ENCODE measurements around the gene IQUB. TPM values are rescaled to one million over a fixed set of nuclear protein-coding genes. Genes with fewer than 3 reads are reported as not detected.
"Not testable (repeated sequence)": the region's sequence is repeated elsewhere in the genome, so short reads cannot be mapped to it uniquely, and the experiment has no call there.

The IQUB gene
- polyA plus RNA-seq, 1 experiment = 0.02 TPM

- ChIA-PET POLR2A (no interaction called here), CTCF (interaction anchor here (0.6 to 1.6 kb wide), 6 partner anchors 19 to 648 kb away, joined by 3 to 4 read pairs (median 4); no protein-coding TSS in a partner anchor)
- no peak for TF ChIP-seq CTCF (IDR thresholded peaks at IDR 0.05; ENCODE audit: insufficient read depth, low read depth, low read length)
- no peak for DNase-seq (ENCODE audit: low read depth)
- Histone ChIP-seq H3K4me3 (ENCODE audit: low read depth, low read length) (no peak overlapping the region), H3K36me3 (ENCODE audit: control insufficient read depth, insufficient read depth, low read length) (no peaks in the 10 kb centered on the region), H3K27me3 (ENCODE audit: control insufficient read depth, insufficient read depth, low read length) (no peaks in the 10 kb centered on the region)
Observed at GRCh38 chr7:123492485-123492884, 41.9 kb downstream of the IQUB start.

- POLR2A ChIA-PET = no interaction called here
- no peak for TF ChIP-seq CTCF (IDR thresholded peaks at IDR 0.05; ENCODE audit: insufficient read depth, low read depth, low read length)
- Histone ChIP-seq H3K4me3 (ENCODE audit: low read depth, low read length) (no peak overlapping the region), H3K36me3 (ENCODE audit: control insufficient read depth, insufficient read depth, low read length) (no peaks in the 10 kb centered on the region), H3K27me3 (ENCODE audit: control insufficient read depth, insufficient read depth, low read length) (no peaks in the 10 kb centered on the region)
- no peak for DNase-seq (ENCODE audit: low read depth)
- CTCF ChIA-PET = interaction anchor here (1.0 kb wide), 1 partner anchor 56 kb away, joined by 3 read pairs; no protein-coding TSS in a partner anchor
Observed at GRCh38 chr7:123485721-123486120, 48.7 kb downstream of the IQUB start.

- CTCF ChIA-PET = interaction anchor here (1.0 kb wide), 1 partner anchor 55 kb away, joined by 3 read pairs; no protein-coding TSS in a partner anchor
- TF ChIP-seq CTCF (IDR thresholded peaks at IDR 0.05; ENCODE audit: insufficient read depth, low read depth, low read length) = no peak
- POLR2A ChIA-PET = no interaction called here
- DNase-seq (ENCODE audit: low read depth) = no peak
- Histone ChIP-seq H3K36me3 (ENCODE audit: control insufficient read depth, insufficient read depth, low read length) (no peaks in the 10 kb centered on the region), H3K4me3 (ENCODE audit: low read depth, low read length) (no peak overlapping the region), H3K27me3 (ENCODE audit: control insufficient read depth, insufficient read depth, low read length) (no peaks in the 10 kb centered on the region)
Observed at GRCh38 chr7:123485187-123485586, 49.2 kb downstream of the IQUB start.

- no peak for TF ChIP-seq CTCF (IDR thresholded peaks at IDR 0.05; ENCODE audit: insufficient read depth, low read depth, low read length)
- CTCF ChIA-PET = no interaction called here
- no peak for DNase-seq (ENCODE audit: low read depth)
Observed at GRCh38 chr7:123484199-123484598, 50.2 kb downstream of the IQUB start.

GRCh38 chr7:123480107-123480506 lies 54.3 kb downstream of the IQUB start:
- CTCF ChIA-PET = interaction anchor here (1.6 kb wide), 1 partner anchor 15 kb away, joined by 4 read pairs; no protein-coding TSS in a partner anchor
- POLR2A ChIA-PET = no interaction called here
- no peak for TF ChIP-seq CTCF (IDR thresholded peaks at IDR 0.05; ENCODE audit: insufficient read depth, low read depth, low read length)

More at GRCh38 chr7:123484199-123484598, 50.2 kb downstream of the IQUB start:
- Histone ChIP-seq H3K36me3 (ENCODE audit: control insufficient read depth, insufficient read depth, low read length) (no peaks in the 10 kb centered on the region), H3K27me3 (ENCODE audit: control insufficient read depth, insufficient read depth, low read length) (no peaks in the 10 kb centered on the region), H3K4me3 (ENCODE audit: low read depth, low read length) (no peak overlapping the region)
- POLR2A ChIA-PET = no interaction called here

GRCh38 chr7:123478056-123478455 lies 56.3 kb downstream of the IQUB start:
- DNase-seq (ENCODE audit: low read depth); H3K4me3 ChIP-seq (ENCODE audit: low read depth, low read length); H3K27me3 ChIP-seq (ENCODE audit: control insufficient read depth, insufficient read depth, low read length); POLR2A ChIA-PET; H3K36me3 ChIP-seq (ENCODE audit: control insufficient read depth, insufficient read depth, low read length); CTCF ChIA-PET: not testable (repeated sequence)

More at GRCh38 chr7:123480107-123480506, 54.3 kb downstream of the IQUB start:
- H3K27me3 ChIP-seq (ENCODE audit: control insufficient read depth, insufficient read depth, low read length) = no peaks in the 10 kb centered on the region
- no peak overlapping the region for H3K4me3 ChIP-seq (ENCODE audit: low read depth, low read length)
- DNase-seq (ENCODE audit: low read depth) = no peak
- H3K36me3 ChIP-seq (ENCODE audit: control insufficient read depth, insufficient read depth, low read length) = no peaks in the 10 kb centered on the region

All from BJ (cell line).